Esophagus muscularis mucosa (tissue), 4 donors: ENCODE data around the gene DNAAF1. TPM values are rescaled to one million over a fixed set of nuclear protein-coding genes. Genes with fewer than 3 reads are reported as not detected.

Experiments used
- DNase-seq: peaks from one replicate; pipeline ENCODE4 v3.0.0-alpha.2; 2017; ENCODE audit errors: extremely low spot score
- H3K27ac ChIP-seq, 4 donors: fragments of 200-600 bp; sonication (generic); replicated peaks in 1 of 4; 1 replicate in 3 of 4; 2 replicates in 1 of 4; pipeline ENCODE4 v1.5.1; 2016 to 2019; ENCODE audit warnings: mild to moderate bottlenecking in 1 of 4
- H3K27me3 ChIP-seq, 4 donors: fragments of 200-600 bp; sonication (generic); one replicate each; pipeline versions ENCODE4 v1.5.1 to v1.6.0; 2016 to 2019
- H3K36me3 ChIP-seq, 4 donors: fragments of 200-600 bp; sonication (generic); one replicate each; pipeline ENCODE4 v1.5.1; 2016 to 2019
- H3K4me1 ChIP-seq, 4 donors: fragments of 200-600 bp; sonication (generic); one replicate each; pipeline ENCODE4 v1.5.1; 2016 to 2019
- H3K4me3 ChIP-seq, 4 donors: fragments of 200-600 bp; sonication (generic); 1 replicate in 2 of 4; 2 replicates in 2 of 4; pipeline ENCODE4 v1.5.1; 2016 to 2019; ENCODE audit warnings: mild to moderate bottlenecking in 4 of 4, moderate library complexity in 1 of 4
- H3K9me3 ChIP-seq, 4 donors: fragments of 200-600 bp; sonication (generic); 1 replicate in 3 of 4; 2 replicates in 1 of 4; pipeline ENCODE4 v1.5.1; 2016 to 2019
- CTCF ChIP-seq, 3 experiments: fragments of 200-600 bp in 2 of 3; fragments of 450-650 bp in 1 of 3; sonication (generic) in 2 of 3; IDR thresholded peaks; one replicate each; pipeline ENCODE4 v1.5.1; 2017 to 2019; ENCODE audit warnings: antibody characterized with exemption in 3 of 3, mild to moderate bottlenecking in 2 of 3, moderate library complexity in 1 of 3
- EP300 ChIP-seq: sonication (generic); formaldehyde crosslinking; IDR thresholded peaks from one replicate; pipeline ENCODE4 v1.6.1; 2017; ENCODE audit warnings: antibody characterized with exemption
- POLR2A ChIP-seq: fragments of 450-650 bp; IDR thresholded peaks from one replicate; pipeline ENCODE4 v1.6.1; 2017; ENCODE audit warnings: antibody characterized with exemption, moderate library complexity, mild to moderate bottlenecking, low read depth
- POLR2AphosphoS5 ChIP-seq, 2 donors: sonication (generic); formaldehyde crosslinking; IDR thresholded peaks; one replicate each; pipeline ENCODE4 v1.6.1; 2017; ENCODE audit warnings: antibody characterized with exemption in 2 of 2
- WGBS: methylation state at CpG from one replicate; pipeline ENCODE4 v1.1.5; 2018; 5-methylcytosine and 5-hydroxymethylcytosine counted together
- intact Hi-C: fragments of 100-400 bp; cut with DNase I; formaldehyde crosslinking; loops from one replicate; pipeline ENCODE4 v1.15.1; 2023
- total RNA-seq, 4 donors: library from RNA; depleted of rRNA; stranded (reverse); fragments of >200 nt; gene quantifications; one replicate each; pipeline versions ENCODE4 v1.1.0 to v1.2.1, GENCODE V29; 2016

Gene DNAAF1
- total RNA-seq, 4 donors from 2014 or later, result 0.66 to 0.78 TPM; not detected in 2

GRCh38 chr16:84136331-84137125 lies 8.6 kb upstream of the DNAAF1 start:
- intact Hi-C loops, result no loop called here
- DNase-seq, result no peak
- Histone ChIP-seq H3K27me3 (no peaks in the 10 kb centered on the region), H3K4me1 (peaks cover 0 to 7% (median 2%) of the 10 kb centered on the region in 4 donors), H3K9me3 (no peaks in the 10 kb centered on the region), H3K27ac (no peak overlapping the region), H3K4me3 (no peak overlapping the region), H3K36me3 (no peaks in the 10 kb centered on the region)
- TF ChIP-seq CTCF (IDR thresholded peaks at IDR 0.05) (no peak), EP300 (no peak), POLR2A (no peak), POLR2AphosphoS5 (IDR thresholded peaks at IDR 0.05) (no peak)
- WGBS, result 87% methylated on average over 10 of the region's 11 CpGs

DNA sequence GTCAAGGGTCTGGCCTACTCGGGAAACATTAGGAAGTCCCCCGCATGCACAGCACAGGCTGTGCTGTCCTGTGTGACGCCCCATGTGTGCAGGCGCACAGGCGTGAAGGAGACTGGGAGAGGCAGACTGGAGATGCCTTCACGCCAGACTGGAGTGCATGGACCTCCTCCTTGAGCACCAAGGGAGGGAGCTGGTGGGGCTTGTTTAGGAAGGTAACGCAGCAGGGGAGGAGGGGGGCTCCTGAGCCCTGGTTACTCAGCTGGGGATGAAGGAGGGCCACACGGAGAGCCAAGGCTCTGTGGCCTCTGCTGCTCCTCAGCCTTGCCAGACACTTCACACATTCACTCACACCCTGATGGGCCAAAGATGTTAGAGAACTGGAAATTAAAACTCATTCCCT lies 7.8 kb upstream of the DNAAF1 start:
- H3K27ac ChIP-seq, result no peak overlapping the region
- no peaks in the 10 kb centered on the region for H3K36me3 ChIP-seq
- WGBS, result 82% methylated on average over 8 of the region's 8 CpGs
- intact Hi-C loops, result no loop called here
- peaks cover 0 to 7% (median 2%) of the 10 kb centered on the region in 4 donors for H3K4me1 ChIP-seq
- DNase-seq, result no peak
- TF ChIP-seq EP300, result no peak
- no peak for TF ChIP-seq POLR2AphosphoS5 (IDR thresholded peaks at IDR 0.05)
- TF ChIP-seq POLR2A, result no peak
- H3K4me3 ChIP-seq, result no peak overlapping the region
- no peaks in the 10 kb centered on the region for H3K27me3 ChIP-seq
- no peaks in the 10 kb centered on the region for H3K9me3 ChIP-seq

- 95% methylated on average over 7 of the region's 7 CpGs for WGBS
- H3K9me3 ChIP-seq, result no peaks in the 10 kb centered on the region
- TF ChIP-seq EP300 (no peak), POLR2AphosphoS5 (IDR thresholded peaks at IDR 0.05) (no peak), POLR2A (no peak), CTCF (IDR thresholded peaks at IDR 0.05) (no peak)
- peaks cover 0 to 7% (median 2%) of the 10 kb centered on the region in 4 donors for H3K4me1 ChIP-seq
- intact Hi-C loops, result no loop called here
- no peak overlapping the region for H3K27ac ChIP-seq
- DNase-seq, result no peak
- no peaks in the 10 kb centered on the region for H3K27me3 ChIP-seq
- H3K4me3 ChIP-seq, result no peak overlapping the region
- no peaks in the 10 kb centered on the region for H3K36me3 ChIP-seq
Observed at GRCh38 chr16:84137769-84138357, 7.2 kb upstream of the DNAAF1 start.

DNA sequence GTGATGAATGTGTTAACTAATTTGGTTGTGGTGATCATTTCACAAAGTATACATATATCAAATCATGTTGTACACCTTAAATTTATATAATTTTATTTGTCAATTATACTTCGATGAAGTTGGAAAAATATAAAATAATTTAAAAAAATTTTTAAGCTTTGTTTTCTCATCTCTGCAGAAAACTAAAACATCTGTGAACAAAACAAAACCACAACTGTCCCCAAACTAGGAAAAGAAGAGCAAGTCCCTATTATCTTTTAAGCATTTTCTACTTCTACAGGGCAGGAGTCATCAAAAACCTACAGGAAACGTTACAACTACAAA lies 6.6 kb upstream of the DNAAF1 start:
- intact Hi-C loops, result no loop called here
- H3K27me3 ChIP-seq, result no peaks in the 10 kb centered on the region
- TF ChIP-seq POLR2AphosphoS5 (IDR thresholded peaks at IDR 0.05), result no peak
- no peak for TF ChIP-seq CTCF (IDR thresholded peaks at IDR 0.05)
- no peak for TF ChIP-seq POLR2A
- no peak for TF ChIP-seq EP300

GRCh38 chr16:84138824-84139627 lies 6.1 kb upstream of the DNAAF1 start:
- peaks cover 3 to 13% (median 8%) of the 10 kb centered on the region in 4 donors for H3K4me1 ChIP-seq
- no peak overlapping the region for H3K4me3 ChIP-seq
- no peaks in the 10 kb centered on the region for H3K36me3 ChIP-seq
- no peak for DNase-seq
- intact Hi-C loops, result no loop called here
- H3K27me3 ChIP-seq, result no peaks in the 10 kb centered on the region
- no peak overlapping the region for H3K27ac ChIP-seq
- TF ChIP-seq CTCF (IDR thresholded peaks at IDR 0.05) (no peak), POLR2A (no peak), EP300 (no peak), POLR2AphosphoS5 (IDR thresholded peaks at IDR 0.05) (no peak)
- H3K9me3 ChIP-seq, result no peaks in the 10 kb centered on the region
- 78% methylated on average over 14 of the region's 14 CpGs for WGBS

More for the DNA sequence above, 6.6 kb upstream of the DNAAF1 start:
- Histone ChIP-seq H3K36me3 (no peaks in the 10 kb centered on the region), H3K4me3 (no peak overlapping the region), H3K27ac (no peak overlapping the region), H3K9me3 (no peaks in the 10 kb centered on the region), H3K4me1 (peaks cover 2 to 8% (median 4%) of the 10 kb centered on the region in 4 donors)
- WGBS, result 64% methylated on average over 2 of the region's 2 CpGs
- DNase-seq, result no peak
